NCI-H748 (cell line): ENCODE measurements around the gene PTPRK.
A peak's percentile ranks its signal among the peaks of the same experiment; 100 is the strongest.
"Not testable (repeated sequence)": the region's sequence is repeated elsewhere in the genome, so short reads cannot be mapped to it uniquely, and the experiment has no call there.

Source experiments
- DNase-seq: peaks from one replicate; lab custom pipeline; 2025; ENCODE audit not compliant: unreplicated experiment; lab: John Stamatoyannopoulos, UW

Gene PTPRK

DNA sequence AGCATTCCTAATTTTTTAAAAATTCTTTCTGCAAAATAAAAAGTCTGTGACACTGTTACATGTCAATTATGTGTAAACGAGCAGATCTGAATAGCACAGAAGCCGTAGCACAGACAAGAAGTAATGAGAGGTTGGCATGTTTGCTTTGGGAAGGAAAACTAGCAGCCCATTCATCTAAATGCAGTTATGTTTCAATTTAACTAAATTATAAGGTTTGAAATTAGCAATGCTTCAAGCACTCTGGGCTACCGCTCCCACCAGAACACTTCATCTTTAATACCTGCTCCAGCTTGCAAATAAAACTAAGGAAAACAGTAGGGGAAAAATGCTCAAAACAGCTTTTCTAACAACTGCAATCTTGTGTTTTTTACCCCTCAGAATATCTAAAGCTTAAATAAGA is 73.9 kb downstream of the PTPRK start:
- DNase-seq: peak; percentile 84

DNA sequence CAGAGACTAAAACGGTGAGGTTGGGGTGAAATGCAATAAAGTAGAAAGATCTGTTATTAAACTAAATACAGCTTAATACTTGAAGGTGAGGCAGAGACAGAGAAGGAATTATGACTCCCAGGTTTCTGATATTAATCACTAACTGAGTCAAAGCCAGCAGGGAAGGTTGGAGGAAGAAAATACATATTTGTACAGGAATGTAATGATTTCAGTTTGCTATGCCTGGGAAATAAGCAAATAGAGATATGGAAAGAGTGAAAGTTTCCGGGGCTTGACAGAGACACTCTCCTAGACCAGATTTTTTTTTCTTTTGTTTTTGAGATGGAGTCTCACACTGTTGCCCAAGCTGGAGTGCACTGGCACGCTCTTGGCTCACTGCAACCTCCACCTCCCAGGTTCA is 76.8 kb downstream of the PTPRK start:
- no peak for DNase-seq

DNA sequence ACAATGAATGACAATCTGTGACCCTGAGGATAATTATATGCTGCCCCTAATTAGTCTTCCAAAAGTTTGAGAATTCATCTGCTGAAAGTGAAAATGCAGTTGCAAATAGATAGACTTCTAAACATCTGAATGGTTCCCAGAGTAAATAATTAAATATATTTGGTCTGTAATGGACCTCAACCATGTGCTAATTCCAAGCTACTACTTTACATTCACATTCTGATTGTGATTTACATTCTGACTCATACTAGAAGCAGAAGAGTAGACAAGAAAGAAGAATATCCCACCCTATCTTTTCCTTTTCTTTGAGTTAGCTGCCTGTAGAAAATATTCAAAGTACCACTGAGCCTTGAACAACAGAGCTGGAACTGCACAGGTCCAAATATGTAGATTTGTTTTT is 80.8 kb downstream of the PTPRK start:
- no peak for DNase-seq

DNA sequence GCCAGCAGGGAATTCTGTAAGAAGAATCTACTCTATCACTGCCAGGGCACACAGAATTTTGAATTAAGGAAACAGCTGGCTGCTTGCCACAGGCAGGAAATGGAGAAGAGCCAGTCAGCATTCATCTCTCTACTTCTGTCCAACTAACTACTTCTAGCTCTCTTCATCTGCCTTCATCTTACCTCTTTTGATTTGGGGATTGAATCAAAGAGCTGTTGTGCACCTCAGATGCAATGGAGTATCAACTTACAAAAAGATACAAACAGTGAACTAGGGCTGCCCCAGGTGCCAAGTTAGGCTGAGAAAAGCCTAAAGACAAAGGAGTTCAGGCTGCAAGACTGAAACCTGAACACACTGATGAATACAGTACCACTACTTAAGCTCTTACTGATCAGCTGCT is 82.0 kb downstream of the PTPRK start:
- DNase-seq: peak; percentile 25

DNA sequence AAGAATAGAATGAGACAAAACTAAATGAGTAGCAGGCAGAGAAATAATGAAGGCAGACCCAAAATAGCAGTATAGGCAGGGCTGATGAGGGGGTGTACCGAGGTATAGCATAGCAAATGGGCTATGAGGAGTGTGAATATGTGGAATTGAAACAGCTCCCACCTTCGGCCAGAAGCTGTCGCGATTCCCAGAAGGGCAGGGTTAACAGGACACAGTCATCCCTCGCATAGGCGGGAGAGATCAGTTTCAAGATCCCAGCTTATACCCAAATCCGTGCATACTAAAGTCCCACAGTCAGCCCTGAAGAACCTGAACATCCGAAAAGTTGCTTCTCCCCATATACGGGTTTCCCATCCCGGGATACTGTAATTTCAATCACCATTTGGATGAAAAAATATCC is 82.7 kb downstream of the PTPRK start:
- DNase-seq: no peak

DNA sequence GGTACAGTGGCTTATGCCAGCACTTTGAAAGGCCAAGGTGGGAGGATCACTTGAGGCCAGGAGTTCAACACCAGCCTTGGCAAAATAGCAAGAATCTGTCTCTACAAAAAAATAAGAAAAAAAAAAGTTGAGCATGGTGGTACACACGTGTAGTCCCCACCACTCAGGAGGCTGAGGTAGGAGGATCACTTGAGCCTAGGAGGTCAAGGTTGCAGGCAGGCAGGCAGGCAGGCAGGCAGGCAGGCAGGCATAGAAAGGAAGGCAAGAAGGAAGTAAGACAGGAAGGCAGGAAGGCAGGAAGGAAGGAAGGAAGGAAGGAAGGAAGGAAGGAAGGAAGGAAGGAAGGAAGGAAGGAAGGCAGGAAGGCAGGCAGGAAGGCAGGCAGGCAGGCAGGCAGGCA is 85.6 kb downstream of the PTPRK start:
- DNase-seq: not testable (repeated sequence)

DNA sequence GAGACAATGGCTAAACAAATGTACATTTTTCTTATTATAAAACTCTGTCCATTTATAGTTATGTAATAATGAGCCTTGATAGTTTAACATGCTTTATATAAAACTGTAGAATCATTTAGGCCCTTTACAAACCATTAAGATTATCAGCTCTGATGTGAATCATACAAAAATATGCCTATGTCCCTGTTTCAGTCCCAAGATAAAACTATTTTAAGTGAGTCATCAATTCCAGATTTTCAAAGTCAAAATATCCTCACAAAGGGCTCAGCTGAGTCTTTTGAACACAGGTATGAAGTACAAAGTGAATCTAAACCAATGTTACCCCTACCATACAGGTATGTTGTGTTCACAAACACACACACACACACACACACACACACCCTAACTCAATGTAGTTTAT is 88.0 kb downstream of the PTPRK start:
- DNase-seq: no peak

DNA sequence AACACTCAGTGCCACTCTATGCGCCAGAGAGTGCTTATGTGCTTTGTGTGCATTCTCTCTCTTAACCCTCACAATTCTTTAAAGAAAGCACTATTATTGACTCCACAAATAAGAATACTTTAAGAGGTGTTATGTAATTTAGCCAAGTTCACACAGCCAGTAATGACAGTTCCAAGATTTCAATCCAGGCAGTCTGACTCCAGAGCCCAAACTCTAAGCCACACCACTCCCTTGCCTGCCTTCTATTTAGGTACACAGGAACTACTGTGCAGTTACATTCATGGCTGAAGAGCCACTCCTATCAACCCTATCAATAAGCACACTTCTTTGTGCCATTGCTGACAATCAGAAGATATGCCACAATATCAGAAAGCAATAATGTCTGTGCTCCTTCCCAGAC is 93.3 kb downstream of the PTPRK start:
- no peak for DNase-seq

DNA sequence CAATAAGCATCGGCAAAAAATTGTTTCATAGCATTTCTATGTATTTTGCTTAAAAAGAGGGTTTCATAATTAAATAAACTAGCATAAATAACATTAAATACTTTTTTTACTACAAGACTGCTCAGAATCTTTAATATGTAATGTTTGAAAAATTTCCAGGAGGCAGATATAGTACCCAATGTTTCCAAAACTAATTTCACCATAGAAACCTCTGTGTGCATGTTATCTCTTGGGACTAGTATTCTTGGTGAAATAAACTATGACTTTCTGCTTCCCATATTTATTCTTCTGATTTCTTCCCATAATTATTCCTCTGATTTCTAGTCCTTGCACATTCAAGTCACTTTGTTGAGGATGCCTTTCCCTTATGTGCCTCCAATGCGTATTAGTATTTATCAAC is 94.5 kb downstream of the PTPRK start:
- no peak for DNase-seq

DNA sequence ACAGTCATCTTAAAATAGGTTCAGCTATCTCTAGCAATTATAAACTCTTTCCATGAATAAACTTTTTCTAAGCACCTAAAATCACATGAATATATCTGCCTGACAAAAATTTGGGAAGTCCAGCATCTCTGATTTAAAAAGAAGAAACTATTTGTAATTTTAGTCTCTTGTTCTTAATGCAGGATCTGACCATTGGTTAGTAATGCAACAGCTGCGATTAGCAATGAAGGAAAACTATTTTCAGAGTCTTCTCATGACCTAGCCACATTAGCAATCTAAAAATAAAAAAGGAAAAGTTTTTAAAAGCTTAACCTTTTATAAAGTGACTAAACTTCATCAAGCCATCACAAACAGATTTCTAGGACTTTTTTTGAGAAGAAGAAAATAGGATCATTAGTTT is 97.5 kb downstream of the PTPRK start:
- no peak for DNase-seq

DNA sequence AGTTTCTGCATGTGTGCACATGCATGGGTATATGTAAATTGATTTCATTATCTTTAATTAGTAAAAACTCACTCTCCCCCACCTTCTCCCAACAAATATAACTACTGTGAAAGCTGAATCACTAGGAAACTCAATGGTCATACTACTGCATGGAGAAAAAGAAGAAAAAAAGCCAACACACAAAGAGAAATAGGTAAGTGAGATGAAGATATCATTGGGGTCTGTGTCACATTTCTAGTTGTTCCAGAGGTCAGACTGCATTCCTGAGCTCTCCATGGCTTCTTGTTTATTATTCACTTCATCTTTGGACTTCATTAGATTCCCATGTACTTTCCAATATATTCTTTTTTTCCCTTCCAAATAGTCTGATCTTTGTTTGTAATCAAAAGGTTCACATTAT is 98.2 kb downstream of the PTPRK start:
- DNase-seq: no peak

DNA sequence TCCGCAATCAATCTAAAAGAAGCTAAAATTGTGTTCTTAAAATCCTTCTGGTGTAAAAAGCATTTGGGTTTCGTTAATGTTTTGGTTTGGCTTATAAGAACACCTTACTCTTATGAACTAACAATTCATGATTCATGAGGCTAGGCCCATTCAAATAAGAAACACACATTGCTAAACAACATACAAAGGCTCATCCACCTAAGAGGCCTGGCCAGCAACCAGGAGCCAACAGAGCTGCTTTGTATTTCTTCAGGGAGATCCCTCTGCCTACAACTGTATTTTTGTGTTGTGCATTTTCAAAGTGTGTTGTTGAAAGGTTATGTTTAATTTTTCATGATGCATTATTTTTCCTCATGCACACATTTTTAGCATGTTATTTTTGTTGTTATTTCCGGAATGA is 98.6 kb downstream of the PTPRK start:
- no peak for DNase-seq

DNA sequence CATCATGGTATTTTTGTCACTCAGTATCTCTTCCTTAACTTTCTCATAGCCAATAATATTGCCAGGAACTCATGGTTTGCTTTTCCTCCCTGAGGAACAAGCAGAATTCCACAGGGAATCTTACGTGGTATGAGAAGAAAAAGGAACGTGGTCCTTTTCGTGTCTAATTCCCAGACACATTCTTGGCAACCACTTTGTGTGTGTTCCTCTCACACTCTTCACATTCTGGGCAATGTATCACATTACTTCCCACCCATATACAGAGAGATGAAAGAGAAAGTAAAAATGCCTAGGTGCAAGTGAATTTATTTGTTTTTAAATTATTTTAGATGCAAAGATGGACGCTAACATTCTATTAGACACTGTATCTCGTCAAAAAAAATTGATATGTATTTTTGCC is 102.7 kb downstream of the PTPRK start:
- DNase-seq: no peak

DNA sequence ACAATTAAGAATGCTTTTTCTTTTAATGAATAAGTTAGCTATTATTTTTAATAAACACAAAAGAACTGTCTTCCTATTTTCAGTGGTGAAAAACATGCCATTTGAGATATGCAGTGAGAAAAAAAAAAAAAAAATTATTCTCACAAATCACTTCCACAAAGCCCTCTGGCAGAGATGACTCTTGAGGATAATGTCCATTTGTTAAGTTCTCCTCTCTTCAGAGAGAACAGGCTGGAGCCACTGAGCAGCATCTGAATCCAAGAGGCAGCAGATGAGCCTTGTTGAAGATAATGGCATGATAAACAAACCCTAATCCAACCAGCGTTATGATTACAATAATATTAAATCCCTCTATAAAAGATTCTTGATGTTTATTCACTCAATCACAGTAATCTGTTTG is 105.0 kb downstream of the PTPRK start:
- DNase-seq: peak; percentile 58

DNA sequence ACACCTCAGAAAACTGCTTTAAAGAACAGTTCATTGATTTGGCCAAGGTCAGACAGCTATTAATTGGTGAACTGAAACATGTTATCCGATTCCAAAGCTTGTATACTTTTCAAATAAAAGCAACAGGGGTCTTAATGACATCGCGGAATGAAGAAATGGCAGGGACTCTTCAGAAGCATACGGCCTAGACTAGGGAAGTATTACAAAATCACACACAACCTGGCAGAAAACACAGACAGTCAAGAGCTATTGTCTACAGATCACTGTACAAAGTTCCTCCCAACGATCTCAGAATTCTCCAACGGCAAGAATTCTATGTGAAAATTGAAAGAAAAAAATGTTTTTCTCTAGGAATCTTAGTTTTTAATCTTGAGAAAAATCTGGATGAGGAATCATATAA is 105.5 kb downstream of the PTPRK start:
- peak; percentile 61 for DNase-seq

DNA sequence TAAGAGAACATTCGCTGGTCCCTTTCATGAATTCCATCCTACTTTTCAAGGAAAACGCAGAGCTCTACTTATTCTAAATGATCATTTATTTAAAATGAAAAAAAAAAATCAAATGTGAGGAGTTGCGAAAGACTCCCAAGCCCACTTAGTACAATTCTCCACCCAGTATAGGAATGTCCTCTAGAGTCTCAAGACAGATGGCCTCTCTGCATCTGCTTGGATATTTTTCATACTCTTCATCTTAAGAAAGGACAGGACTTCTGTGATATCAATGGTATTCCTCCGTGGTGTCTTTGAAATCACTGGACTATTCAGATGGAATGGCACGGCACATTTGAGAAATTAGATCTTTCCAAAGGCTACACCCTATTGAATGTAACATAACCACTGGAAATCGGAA is 107.1 kb downstream of the PTPRK start:
- DNase-seq: no peak

DNA sequence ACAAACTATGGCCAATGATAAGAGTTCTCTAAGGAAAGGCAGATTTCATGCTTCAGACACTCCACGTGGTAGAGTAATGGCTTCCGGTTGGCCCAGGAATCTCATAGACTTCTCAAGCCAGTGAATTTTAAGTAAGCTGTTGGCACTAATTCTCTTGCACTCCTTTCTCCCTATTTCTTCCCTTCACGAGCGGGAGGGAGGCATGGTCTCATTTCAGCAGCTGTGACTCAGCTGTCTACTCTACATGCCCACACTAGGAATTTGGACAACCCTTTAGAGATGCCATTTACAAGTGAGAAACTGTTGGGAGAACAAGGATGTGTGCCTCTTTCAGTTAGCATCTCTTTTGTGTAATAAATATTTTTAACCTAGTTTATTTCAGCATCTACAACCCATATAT is 107.7 kb downstream of the PTPRK start:
- DNase-seq: no peak

DNA sequence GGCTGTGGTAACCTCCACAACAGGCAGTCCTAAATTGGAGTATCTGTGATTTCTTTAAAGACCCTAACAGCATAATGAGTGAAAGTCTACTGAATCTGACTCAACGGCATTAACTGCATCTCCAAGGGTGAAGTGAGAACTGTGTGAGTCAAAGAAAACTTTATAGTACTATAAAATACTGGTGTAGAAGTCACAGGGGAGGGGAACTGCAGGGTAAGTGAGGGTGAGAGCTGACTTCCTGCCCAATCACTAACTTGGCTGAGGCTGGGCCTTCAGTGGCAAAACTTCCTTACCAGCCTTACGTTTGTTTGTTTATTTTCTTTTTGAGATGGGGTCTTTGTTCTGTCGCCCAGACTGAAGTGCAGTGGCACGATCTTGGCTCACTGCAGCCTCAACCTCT is 109.8 kb downstream of the PTPRK start:
- DNase-seq: no peak

DNA sequence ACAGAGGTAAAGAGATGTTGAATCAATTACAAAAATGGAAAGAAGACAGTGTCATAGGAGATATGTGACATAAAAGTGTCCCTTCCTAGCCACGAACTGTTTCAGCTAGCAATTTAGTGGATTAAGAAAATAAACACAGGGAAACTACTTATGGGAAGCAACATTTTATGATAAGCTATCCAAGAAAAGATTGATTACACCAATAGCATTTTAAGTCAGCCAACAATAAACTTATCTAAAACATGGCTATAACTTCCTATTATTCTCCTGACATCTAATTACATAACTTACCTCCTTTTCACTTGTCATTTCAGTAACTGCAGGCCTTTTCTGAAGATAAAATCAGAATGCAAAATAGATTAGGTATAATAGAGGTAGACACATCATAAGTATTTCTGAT is 111.4 kb downstream of the PTPRK start:
- no peak for DNase-seq

DNA sequence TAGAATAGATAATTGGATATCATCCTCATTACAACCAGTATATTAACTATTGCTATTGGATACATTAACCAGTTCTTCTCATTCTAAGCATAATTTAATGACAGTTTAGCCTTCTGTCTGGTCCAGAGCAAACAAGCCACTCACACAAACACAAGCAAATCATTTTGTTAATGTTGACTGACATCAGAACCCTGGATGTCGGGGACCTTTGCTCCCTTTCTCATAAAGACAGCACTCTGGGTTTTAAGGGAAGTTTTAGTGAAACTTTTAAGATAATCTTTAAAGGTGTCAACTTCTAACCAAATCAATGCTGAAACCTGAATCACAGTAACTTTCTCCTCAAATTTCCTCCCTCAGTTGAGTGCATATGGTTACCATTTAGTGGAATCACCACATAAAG is 113.9 kb downstream of the PTPRK start:
- no peak for DNase-seq

DNA sequence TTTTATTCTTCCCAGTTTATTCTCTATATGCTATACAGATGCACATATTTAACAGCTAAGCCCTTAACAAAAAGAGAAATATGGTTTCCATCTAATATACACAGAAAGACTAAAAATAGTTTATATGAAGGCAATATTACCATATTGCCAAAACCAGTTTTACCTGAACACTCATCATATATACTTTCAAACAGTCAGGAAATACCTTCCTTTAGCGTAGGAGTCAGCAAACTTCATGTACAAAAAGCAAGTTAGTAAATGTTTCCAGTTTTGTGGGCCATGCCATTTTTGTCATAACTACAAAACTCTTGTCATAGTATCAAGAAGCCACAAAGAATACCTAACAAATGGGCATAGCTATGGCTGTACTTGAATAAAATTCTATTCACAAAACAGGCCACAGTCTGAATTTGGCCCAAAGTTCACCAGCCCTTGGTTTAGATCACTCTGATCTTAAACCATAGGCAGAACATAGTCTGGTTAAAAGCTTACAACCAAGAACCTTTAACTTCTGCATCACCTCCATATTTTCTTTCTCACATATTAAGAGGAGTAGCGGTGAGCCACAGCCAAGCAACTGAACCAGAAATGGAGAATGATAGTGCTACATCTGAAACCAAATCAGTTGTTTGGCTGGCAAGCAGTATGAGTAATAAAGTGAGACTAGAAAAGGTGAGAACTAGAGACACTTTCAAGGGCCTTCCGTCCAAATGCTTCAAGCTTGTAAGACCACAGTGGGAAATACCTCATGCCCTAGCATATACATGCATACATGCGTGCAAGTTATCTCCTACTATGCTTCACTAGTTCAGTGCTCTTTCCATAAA is 116.6 kb downstream of the PTPRK start:
- no peak for DNase-seq

DNA sequence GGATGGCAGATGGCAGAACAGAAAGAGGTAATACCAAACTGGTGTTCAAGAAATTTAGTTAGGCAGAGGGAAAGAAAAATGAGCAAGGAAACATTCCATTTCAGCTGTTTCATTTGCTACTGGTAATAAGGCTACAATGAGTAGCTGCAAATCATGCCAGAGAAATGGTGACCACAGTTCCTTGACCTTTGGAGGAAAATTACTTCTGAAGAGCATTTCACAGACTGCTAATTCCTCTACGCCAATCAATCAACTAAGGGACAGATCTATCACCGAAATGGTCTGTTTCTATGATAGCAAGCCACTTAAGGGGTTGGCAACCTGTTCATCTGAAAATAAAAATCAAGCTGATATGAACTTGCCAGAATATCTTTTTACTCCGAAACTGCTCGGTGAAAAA is 119.5 kb downstream of the PTPRK start:
- DNase-seq: no peak

DNA sequence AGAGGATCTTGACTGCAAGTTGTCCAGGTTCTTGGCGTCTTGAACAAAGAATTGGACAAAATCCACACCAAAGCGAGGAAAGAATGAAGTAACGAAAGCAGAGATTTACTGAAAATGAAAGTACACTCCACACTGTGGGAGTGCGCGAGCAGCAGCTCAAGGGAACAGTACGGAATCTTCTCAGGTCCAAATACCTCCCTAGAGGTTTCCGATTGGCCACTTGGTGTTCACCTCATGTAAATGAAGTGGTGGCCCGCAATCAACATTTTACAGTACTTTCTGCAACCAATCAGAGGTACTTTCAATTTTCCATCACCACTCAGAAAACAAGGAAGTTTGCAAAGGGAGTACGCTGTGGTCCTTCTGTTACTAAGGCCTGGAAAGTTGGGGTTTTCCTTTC is 122.4 kb downstream of the PTPRK start:
- no peak for DNase-seq
